Body of pancreas (tissue), 4 donors: ENCODE measurements around the gene UGT1A4. TPM values are rescaled to one million over a fixed set of nuclear protein-coding genes. Genes with fewer than 3 reads are reported as not detected.
"Not testable (repeated sequence)": the region's sequence is repeated elsewhere in the genome, so short reads cannot be mapped to it uniquely, and the experiment has no call there.

ENCODE experiments used
- ATAC-seq: fragments of 150-250 bp; one replicate; pipeline ENCODE4 v1.9.1; 2016
- DNase-seq, 4 donors: peaks; one replicate each; pipeline ENCODE4 v3.0.0-alpha.2; 2019
- H3K27ac ChIP-seq, 4 donors: fragments of 200-600 bp; sonication (generic); 1 replicate in 3 of 4; 2 replicates in 1 of 4; pipeline versions ENCODE4 v1.5.1 to v1.6.1; 2016 to 2019; ENCODE audit warnings: mild to moderate bottlenecking in 1 of 4, mixed read lengths in 1 of 4, moderate library complexity in 1 of 4
- H3K27me3 ChIP-seq, 2 donors: fragments of 200-600 bp; sonication (generic); one replicate each; pipeline ENCODE4 v1.6.0; 2016; ENCODE audit warnings: mild to moderate bottlenecking in 1 of 2
- H3K36me3 ChIP-seq, 2 donors: fragments of 200-600 bp; sonication (generic); replicated peaks in 1 of 2; 2 replicates each; pipeline ENCODE4 v1.5.1; 2016; ENCODE audit warnings: low read depth in 2 of 2; ENCODE audit not compliant: insufficient read depth in 1 of 2
- H3K4me1 ChIP-seq: fragments of 200-600 bp; sonication (generic); one replicate; pipeline ENCODE4 v1.6.0; 2016
- H3K4me3 ChIP-seq, 2 donors: fragments of 200-600 bp; sonication (generic); 1 replicate in 1 of 2; 2 replicates in 1 of 2; pipeline ENCODE4 v1.5.1; 2016 to 2019
- H3K9me3 ChIP-seq, 3 donors: fragments of 200-600 bp; sonication (generic); 1 replicate in 2 of 3; 2 replicates in 1 of 3; pipeline ENCODE4 v1.5.1; 2016
- POLR2A ChIP-seq, 3 donors: fragments of 450-650 bp; IDR thresholded peaks; one replicate each; pipeline ENCODE4 v1.6.1; 2016; ENCODE audit warnings: antibody characterized with exemption in 3 of 3, mild to moderate bottlenecking in 2 of 3
- WGBS, 2 donors: methylation state at CpG; one replicate each; pipeline ENCODE4 v1.1.5; 2017; 5-methylcytosine and 5-hydroxymethylcytosine counted together
- intact Hi-C: fragments of 100-400 bp; cut with DNase I; formaldehyde crosslinking; loops from one replicate; pipeline ENCODE4 v1.15.1; 2023
- total RNA-seq, 2 donors: library from RNA; depleted of rRNA; stranded (reverse); fragments of >200 nt; gene quantifications; one replicate each; pipeline ENCODE4 v1.1.0, GENCODE V29; 2016
- TF ChIP-seq, protein P1 (sequence below), 7 experiments: fragments of 450-650 bp in 4 of 7; fragments of 200-600 bp in 3 of 7; sonication (generic) in 3 of 7; IDR thresholded peaks; one replicate each; pipeline ENCODE4 v1.5.1; 2016 to 2019; ENCODE audit warnings: antibody characterized with exemption in 7 of 7

UGT1A4 gene
- total RNA-seq, 2 donors from 2014 or later: 3.3 TPM; not detected in 1

GRCh38 chr2:233747283-233747544 lies 28.7 kb downstream of the UGT1A4 start:
- H3K4me1 ChIP-seq: no peaks in the 10 kb centered on the region
- intact Hi-C loops: no loop called here
- H3K27ac ChIP-seq: no peak overlapping the region
- no peaks in the 10 kb centered on the region for H3K36me3 ChIP-seq
- TF ChIP-seq POLR2A (IDR thresholded peaks at IDR 0.05): no peak
- TF ChIP-seq, protein P1, sequence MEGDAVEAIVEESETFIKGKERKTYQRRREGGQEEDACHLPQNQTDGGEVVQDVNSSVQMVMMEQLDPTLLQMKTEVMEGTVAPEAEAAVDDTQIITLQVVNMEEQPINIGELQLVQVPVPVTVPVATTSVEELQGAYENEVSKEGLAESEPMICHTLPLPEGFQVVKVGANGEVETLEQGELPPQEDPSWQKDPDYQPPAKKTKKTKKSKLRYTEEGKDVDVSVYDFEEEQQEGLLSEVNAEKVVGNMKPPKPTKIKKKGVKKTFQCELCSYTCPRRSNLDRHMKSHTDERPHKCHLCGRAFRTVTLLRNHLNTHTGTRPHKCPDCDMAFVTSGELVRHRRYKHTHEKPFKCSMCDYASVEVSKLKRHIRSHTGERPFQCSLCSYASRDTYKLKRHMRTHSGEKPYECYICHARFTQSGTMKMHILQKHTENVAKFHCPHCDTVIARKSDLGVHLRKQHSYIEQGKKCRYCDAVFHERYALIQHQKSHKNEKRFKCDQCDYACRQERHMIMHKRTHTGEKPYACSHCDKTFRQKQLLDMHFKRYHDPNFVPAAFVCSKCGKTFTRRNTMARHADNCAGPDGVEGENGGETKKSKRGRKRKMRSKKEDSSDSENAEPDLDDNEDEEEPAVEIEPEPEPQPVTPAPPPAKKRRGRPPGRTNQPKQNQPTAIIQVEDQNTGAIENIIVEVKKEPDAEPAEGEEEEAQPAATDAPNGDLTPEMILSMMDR (IDR thresholded peaks at IDR 0.05): no peak
- DNase-seq (no peak), ATAC-seq (no peak)
- peaks cover 0 to 10% (median 0%) of the 10 kb centered on the region in 3 donors for H3K9me3 ChIP-seq
- WGBS, 2 donors: 83 to 86% methylated on average over 6 of the region's 6 CpGs
- H3K4me3 ChIP-seq: no peak overlapping the region
- H3K27me3 ChIP-seq: no peaks in the 10 kb centered on the region

GRCh38 chr2:233750689-233751088 lies 32.2 kb downstream of the UGT1A4 start:
- DNase-seq, H3K36me3 ChIP-seq, ATAC-seq, H3K27me3 ChIP-seq, H3K27ac ChIP-seq, H3K4me3 ChIP-seq, H3K4me1 ChIP-seq, H3K9me3 ChIP-seq, intact Hi-C loops: not testable (repeated sequence)
- WGBS, 2 donors: 70 to 79% methylated on average over 2 of the region's 2 CpGs

- ATAC-seq, H3K4me3 ChIP-seq, H3K36me3 ChIP-seq, intact Hi-C loops, H3K9me3 ChIP-seq, H3K27ac ChIP-seq, H3K27me3 ChIP-seq, H3K4me1 ChIP-seq, DNase-seq: not testable (repeated sequence)
- 48 to 54% methylated on average over 2 of the region's 2 CpGs for whole genome bisulfite sequencing, 2 donors
Measured at GRCh38 chr2:233751212-233752009, 32.9 kb downstream of the UGT1A4 start.

- no peak overlapping the region for H3K4me3 ChIP-seq
- no peak for TF ChIP-seq POLR2A (IDR thresholded peaks at IDR 0.05)
- TF ChIP-seq, protein P1 (IDR thresholded peaks at IDR 0.05): no peak
- intact Hi-C loops: no loop called here
Measured at GRCh38 chr2:233754872-233755611, 36.5 kb downstream of the UGT1A4 start.

GRCh38 chr2:233756429-233757081 lies 38.0 kb downstream of the UGT1A4 start:
- H3K4me3 ChIP-seq: no peak overlapping the region
- ATAC-seq: peak; percentile 75
- 35 to 44% methylated on average over 7 of the region's 7 CpGs for WGBS, 2 donors
- H3K27me3 ChIP-seq: no peaks in the 10 kb centered on the region
- no peaks in the 10 kb centered on the region for H3K36me3 ChIP-seq
- DNase-seq: peak in 2 of 4 donors; percentile 17 to 22
- no peak for TF ChIP-seq POLR2A (IDR thresholded peaks at IDR 0.05)
- H3K27ac ChIP-seq: no peak overlapping the region
- H3K9me3 ChIP-seq: no peaks in the 10 kb centered on the region
- no peaks in the 10 kb centered on the region for H3K4me1 ChIP-seq
- intact Hi-C loops: no loop called here

More at GRCh38 chr2:233754872-233755611, 36.5 kb downstream of the UGT1A4 start:
- ATAC-seq (no peak), DNase-seq (no peak)
- H3K27me3 ChIP-seq: no peaks in the 10 kb centered on the region
- WGBS, 2 donors: 82 to 94% methylated on average over 26 to 42 of the region's 44 CpGs
- peaks cover 0 to 10% (median 0%) of the 10 kb centered on the region in 3 donors for H3K9me3 ChIP-seq
- no peaks in the 10 kb centered on the region for H3K36me3 ChIP-seq
- no peak overlapping the region for H3K27ac ChIP-seq
- no peaks in the 10 kb centered on the region for H3K4me1 ChIP-seq

DNA sequence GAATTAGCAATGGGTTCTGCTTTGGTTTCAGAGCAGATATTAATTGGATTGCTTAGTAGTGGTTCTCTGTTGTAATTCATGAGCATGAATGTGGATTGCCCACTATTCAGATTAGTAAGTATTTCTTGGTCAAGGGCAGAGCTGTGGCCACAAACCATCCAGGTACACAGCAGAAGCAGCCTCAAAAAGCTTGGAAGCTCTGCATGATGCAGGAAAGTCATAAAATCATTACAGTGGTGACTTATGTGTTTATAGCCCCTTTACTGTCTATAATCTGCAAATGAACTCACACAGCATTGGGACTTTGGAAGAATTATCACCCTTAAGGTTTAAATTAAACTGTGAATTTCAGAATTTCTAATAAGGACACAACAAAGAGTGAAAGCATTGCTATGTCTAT lies 39.6 kb downstream of the UGT1A4 start:
- H3K4me3 ChIP-seq: no peak overlapping the region
- TF ChIP-seq, protein P1 (IDR thresholded peaks at IDR 0.05): no peak
- no peak for TF ChIP-seq POLR2A (IDR thresholded peaks at IDR 0.05)
- H3K27ac ChIP-seq: no peak overlapping the region
- intact Hi-C loops: no loop called here
- H3K27me3 ChIP-seq: no peaks in the 10 kb centered on the region
- H3K9me3 ChIP-seq: no peaks in the 10 kb centered on the region
- DNase-seq: no peak
- no peaks in the 10 kb centered on the region for H3K36me3 ChIP-seq
- H3K4me1 ChIP-seq: no peaks in the 10 kb centered on the region
- ATAC-seq: no peak
